Endothelial cell of umbilical vein (primary cell): ENCODE data around the gene MEX3D. TPM values are rescaled to one million over a fixed set of nuclear protein-coding genes. Genes with fewer than 3 reads are reported as not detected.

ENCODE experiments used
- BruUV-seq: library from RNA; stranded (reverse); fragments of 400-500 nt; replicated peaks from 2 replicates; lab custom pipeline; 2021; lab: Mats Ljungman, UMichigan
- CTCF ChIA-PET: fragments of 300-600, 350-600 bp; sonication (Branson Sonifier 250); formaldehyde crosslinking; loops from one replicate; lab custom pipeline; 2021; ENCODE audit warnings: antibody characterized with exemption, inconsistent platforms; lab: Charles Lee
- POLR2A ChIA-PET: fragments of 300-600, 350-600 bp; sonication (Branson Sonifier 250); formaldehyde crosslinking; loops from one replicate; lab custom pipeline; 2021; ENCODE audit warnings: antibody characterized with exemption, inconsistent platforms; lab: Charles Lee
- DNase-seq: peaks from one replicate; pipeline ENCODE4 v3.0.0-alpha.2; 2011; ENCODE audit warnings: low read depth, low spot score
- FAIRE-seq: peaks from 2 replicates; lab custom pipeline; 2011; peaks lifted over from hg19 to GRCh38; lab: Jason Lieb, UNC
- H2AFZ ChIP-seq: 2 replicates; pipeline ENCODE4 v1.6.0; 2012; ENCODE audit warnings: low read depth, low read length, control low read depth, inconsistent platforms
- H3K27ac ChIP-seq: 2 replicates; pipeline ENCODE4 v1.5.1; 2011; ENCODE audit warnings: low read depth, mild to moderate bottlenecking, control low read depth, low read length, moderate library complexity; ENCODE audit not compliant: insufficient read depth
- H3K27me3 ChIP-seq, 2 experiments: 2 replicates each; pipeline versions ENCODE4 v1.6.0 to v1.6.1; 2011; ENCODE audit warnings: low read length in 2 of 2, mixed read lengths in 1 of 2; ENCODE audit not compliant: control insufficient read depth in 2 of 2, insufficient read depth in 2 of 2
- H3K36me3 ChIP-seq, 2 experiments: 2 replicates in 1 of 2; 3 replicates in 1 of 2; pipeline ENCODE4 v1.5.1; 2011; ENCODE audit warnings: low read length in 2 of 2, mild to moderate bottlenecking in 1 of 2, moderate library complexity in 1 of 2; ENCODE audit not compliant: control insufficient read depth in 2 of 2, insufficient read depth in 2 of 2; ENCODE audit errors: extremely low read depth in 1 of 2
- H3K4me1 ChIP-seq: 3 replicates; pipeline ENCODE4 v1.5.1; 2011; ENCODE audit warnings: mild to moderate bottlenecking, low read length; ENCODE audit not compliant: control insufficient read depth, insufficient read depth; ENCODE audit errors: extremely low read depth
- H3K4me2 ChIP-seq: 2 replicates; pipeline ENCODE4 v1.6.1; 2011; ENCODE audit warnings: low read length, control low read depth, mixed read lengths; ENCODE audit not compliant: insufficient read depth
- H3K4me3 ChIP-seq, 3 experiments: fragments of 200-600 bp in 1 of 3; sonication (generic), shearing (Covaris generic) in 1 of 3; replicated peaks in 1 of 3; 2 replicates each; pipeline ENCODE4 v1.5.1; 2011 to 2016; ENCODE audit warnings: control low read depth in 3 of 3, low read length in 3 of 3, mild to moderate bottlenecking in 2 of 3, inconsistent platforms in 1 of 3, low read depth in 1 of 3, moderate library complexity in 1 of 3; ENCODE audit not compliant: insufficient read depth in 1 of 3
- H3K79me2 ChIP-seq: 2 replicates; pipeline ENCODE4 v1.6.0; 2012; ENCODE audit warnings: low read length, inconsistent platforms; ENCODE audit not compliant: control insufficient read depth, insufficient read depth
- H3K9ac ChIP-seq: replicated peaks from 2 replicates; pipeline ENCODE3; 2011; ENCODE audit warnings: low read length, control low read depth; ENCODE audit not compliant: insufficient read depth; ENCODE audit errors: extremely low read depth
- H3K9me1 ChIP-seq: replicated peaks from 3 replicates; pipeline ENCODE4 v1.6.0; 2011; ENCODE audit warnings: mild to moderate bottlenecking, low read length; ENCODE audit not compliant: control insufficient read depth, insufficient read depth; ENCODE audit errors: extremely low read depth
- H3K9me3 ChIP-seq: replicated peaks from 2 replicates; pipeline ENCODE4 v1.5.1; 2012; ENCODE audit warnings: low read length, inconsistent platforms; ENCODE audit not compliant: control insufficient read depth, insufficient read depth
- H4K20me1 ChIP-seq: replicated peaks from 2 replicates; pipeline ENCODE3; 2011; ENCODE audit warnings: mild to moderate bottlenecking, low read length; ENCODE audit not compliant: control insufficient read depth, insufficient read depth; ENCODE audit errors: extremely low read depth
- CTCF ChIP-seq, 2 donors: IDR thresholded peaks; 1 replicate in 1 of 2; 2 replicates in 1 of 2; pipeline ENCODE4 v1.5.1; 2011; ENCODE audit warnings: low read length in 2 of 2, mild to moderate bottlenecking in 2 of 2, moderate library complexity in 2 of 2, control low read depth in 1 of 2, inconsistent platforms in 1 of 2, low read depth in 1 of 2; ENCODE audit not compliant: insufficient read depth in 1 of 2; ENCODE audit errors: extremely low read depth in 1 of 2
- EZH2 ChIP-seq: IDR thresholded peaks from 2 replicates; pipeline ENCODE4 v1.6.1; 2012; ENCODE audit warnings: borderline replicate concordance, low read depth, mild to moderate bottlenecking, moderate library complexity, low read length, inconsistent platforms; ENCODE audit not compliant: severe bottlenecking
- FOS ChIP-seq: IDR thresholded peaks from 2 replicates; pipeline ENCODE4 v1.6.1; 2011; ENCODE audit warnings: mild to moderate bottlenecking, low read length, moderate library complexity, borderline replicate concordance; ENCODE audit not compliant: insufficient read depth
- MAX ChIP-seq: IDR thresholded peaks from 2 replicates; pipeline ENCODE4 v1.6.1; 2011; ENCODE audit not compliant: insufficient read depth, insufficient read length
- dilution Hi-C: fragments of 300-500 bp; cut with MboI; formaldehyde crosslinking; loops from one replicate; pipeline ENCODE4 v1.15.0; 2019; ENCODE audit warnings: low sequenced_read_pairs; ENCODE audit not compliant: extremely low pct_ligation_motif_present
- intact Hi-C: fragments of 100-400 bp; cut with micrococcal nuclease; formaldehyde crosslinking; loops from one replicate; pipeline ENCODE4 v1.10.0; 2022
- polyA plus RNA-seq, 4 experiments: library from polyadenylated mRNA; depleted of rRNA in 3 of 4; stranded (reverse) in 3 of 4; unstranded in 1 of 4; fragments of >200 nt; gene quantifications; 2 replicates each; pipeline versions ENCODE4 v1.2.1 to v1.2.3, GENCODE V29; 2011 to 2012; ENCODE audit warnings: missing spikeins in 1 of 4
- total RNA-seq: library from RNA; stranded (reverse); gene quantifications from 2 replicates; pipeline ENCODE4 v1.2.3, GENCODE V29; 2021

MEX3D gene
- total and polyA plus RNA-seq, 2 donors (not counting 3 experiments of a cell fraction or from before 2014, with no cell fraction given): 30.0 to 96.7 TPM

GRCh38 chr19:1529430-1529816 lies 38.7 kb downstream of the MEX3D start:
- no peaks in the 10 kb centered on the region for H3K36me3 ChIP-seq
- H3K9me1 ChIP-seq: no peaks in the 10 kb centered on the region
- H3K27ac ChIP-seq: no peak overlapping the region
- TF ChIP-seq EZH2: no peak
- TF ChIP-seq CTCF (IDR thresholded peaks at IDR 0.05; ENCODE audit: extremely low read depth in 1 of 2, insufficient read depth in 1 of 2, low read depth in 1 of 2, low read length in 2 of 2): no peak
- no peak for TF ChIP-seq FOS
- no peak for TF ChIP-seq MAX
- no peak overlapping the region for H3K9ac ChIP-seq
- H3K79me2 ChIP-seq: no peaks in the 10 kb centered on the region
- H3K4me2 ChIP-seq: no peak overlapping the region
- FAIRE-seq (no peak), DNase-seq (no peak)
- peaks cover 5 to 8% of the 10 kb centered on the region in 2 experiments for H3K27me3 ChIP-seq
- H4K20me1 ChIP-seq: no peaks in the 10 kb centered on the region
- no peak overlapping the region for H2AFZ ChIP-seq
- BruUV-seq: no TSS peak
- dilution Hi-C loops: no loop called here
- intact Hi-C loops: no loop called here
- no peak overlapping the region for H3K4me3 ChIP-seq
- H3K9me3 ChIP-seq: no peaks in the 10 kb centered on the region
- no peaks in the 10 kb centered on the region for H3K4me1 ChIP-seq
- ChIA-PET CTCF (no interaction called here), POLR2A (no interaction called here)
